ENCODE measurements around the gene IL2RA.
"Not testable (repeated sequence)": the region's sequence is repeated elsewhere in the genome, so short reads cannot be mapped to it uniquely, and the experiment has no call there.

IL2RA gene

DNA sequence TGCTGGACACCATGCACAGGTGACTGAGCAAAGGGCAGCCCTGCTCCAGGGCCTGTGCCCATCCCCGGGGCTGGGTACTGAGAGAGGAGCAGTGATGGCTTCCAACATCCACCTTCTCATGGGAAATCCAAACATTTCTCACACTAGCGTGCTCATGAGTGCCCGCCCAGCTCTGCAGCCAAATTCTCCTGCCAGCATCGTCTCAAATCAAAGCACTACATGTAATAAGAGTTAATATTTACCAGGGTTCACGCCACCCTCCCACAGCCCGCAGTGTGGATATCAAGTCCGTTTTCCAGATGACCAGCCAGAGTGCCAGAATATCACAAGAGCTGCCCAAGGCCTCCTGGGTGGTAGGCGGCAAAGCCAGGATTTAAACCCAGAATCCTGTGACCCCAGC is 96.9 kb downstream of the IL2RA start:
- Histone ChIP-seq H3K27me3 (ENCODE audit: control insufficient read depth, insufficient read depth, low read length) (no peaks in the 10 kb centered on the region), H3K36me3 (ENCODE audit: control insufficient read depth, insufficient read depth, low read length) (no peaks in the 10 kb centered on the region), H3K4me3 (ENCODE audit: low read depth, low read length) (no peak overlapping the region), H3K9me3 (ENCODE audit: control insufficient read depth, insufficient read depth, low read length) (no peaks in the 10 kb centered on the region), H3K4me1 (ENCODE audit: control insufficient read depth, insufficient read depth, low read length) (no peaks in the 10 kb centered on the region), H3K9ac (ENCODE audit: low read depth, low read length) (no peak overlapping the region)

DNA sequence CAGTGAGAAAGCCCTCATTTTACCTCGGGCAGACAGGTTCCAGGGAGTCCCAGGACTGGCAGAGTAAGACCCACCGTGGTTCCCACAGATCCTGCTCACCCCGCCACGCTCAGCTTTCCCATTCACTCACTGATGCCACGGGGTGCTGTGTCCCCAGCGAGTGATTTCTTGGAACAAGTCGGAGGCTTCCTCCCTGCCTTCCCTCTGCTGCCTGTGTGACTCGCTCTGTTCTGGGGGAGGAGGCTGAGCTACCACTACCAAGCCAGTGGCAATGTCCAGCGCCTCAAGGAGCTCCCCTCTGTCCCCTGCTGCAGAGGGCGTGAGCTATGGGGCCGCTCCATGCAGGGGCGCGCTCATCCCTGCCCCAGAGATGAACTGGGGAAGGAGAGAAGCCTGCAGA is 97.4 kb downstream of the IL2RA start:
- Histone ChIP-seq H3K9me3 (ENCODE audit: control insufficient read depth, insufficient read depth, low read length) (no peaks in the 10 kb centered on the region), H3K9ac (ENCODE audit: low read depth, low read length) (no peak overlapping the region), H3K4me3 (ENCODE audit: low read depth, low read length) (no peak overlapping the region), H3K27me3 (ENCODE audit: control insufficient read depth, insufficient read depth, low read length) (no peaks in the 10 kb centered on the region), H3K4me1 (ENCODE audit: control insufficient read depth, insufficient read depth, low read length) (no peaks in the 10 kb centered on the region), H3K36me3 (ENCODE audit: control insufficient read depth, insufficient read depth, low read length) (no peaks in the 10 kb centered on the region)

DNA sequence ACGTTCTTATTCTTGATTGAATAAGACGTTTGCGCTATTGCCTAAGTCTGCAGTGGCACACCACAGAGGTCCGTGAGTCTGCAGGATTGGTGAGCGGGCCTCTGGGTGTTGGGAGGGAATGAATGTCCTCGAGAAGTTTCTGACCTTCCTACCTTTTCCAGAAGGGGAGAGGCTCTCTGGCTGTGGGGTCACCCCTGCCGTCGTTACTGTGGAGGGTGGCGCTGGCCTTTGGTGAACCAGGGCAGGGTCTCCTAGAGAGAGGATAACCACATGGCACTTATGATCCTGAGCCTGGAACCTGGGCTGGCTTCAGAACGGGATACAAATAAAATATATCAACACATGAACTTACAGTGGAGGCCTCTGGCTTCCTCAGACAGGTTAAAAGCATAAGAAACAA is 98.6 kb downstream of the IL2RA start:
- Histone ChIP-seq H3K27me3 (ENCODE audit: control insufficient read depth, insufficient read depth, low read length) (no peaks in the 10 kb centered on the region), H3K4me1 (ENCODE audit: control insufficient read depth, insufficient read depth, low read length) (no peaks in the 10 kb centered on the region), H3K9ac (ENCODE audit: low read depth, low read length) (no peak overlapping the region), H3K9me3 (ENCODE audit: control insufficient read depth, insufficient read depth, low read length) (no peaks in the 10 kb centered on the region), H3K4me3 (ENCODE audit: low read depth, low read length) (no peak overlapping the region), H3K36me3 (ENCODE audit: control insufficient read depth, insufficient read depth, low read length) (no peaks in the 10 kb centered on the region)

DNA sequence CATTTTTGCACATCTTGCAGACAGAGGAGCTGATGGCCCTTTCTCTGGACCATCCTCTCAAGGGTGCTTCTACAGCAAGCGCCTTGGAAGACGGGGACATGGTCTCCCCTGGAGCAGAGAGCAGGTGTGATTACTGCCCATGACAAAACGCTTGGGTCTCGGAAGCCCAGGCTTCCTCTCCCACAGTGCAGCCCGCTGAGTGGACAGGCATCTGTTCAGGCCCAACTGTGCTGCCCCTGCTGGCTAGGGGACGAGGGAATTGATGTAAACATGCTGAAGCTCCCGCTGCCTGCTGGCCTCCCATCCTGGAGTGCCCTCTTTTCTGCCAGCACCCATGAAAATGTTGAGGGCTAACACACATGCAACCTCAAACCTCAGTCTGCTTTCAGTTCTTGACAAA is 99.1 kb downstream of the IL2RA start:
- Histone ChIP-seq H3K4me1 (ENCODE audit: control insufficient read depth, insufficient read depth, low read length) (no peaks in the 10 kb centered on the region), H3K27me3 (ENCODE audit: control insufficient read depth, insufficient read depth, low read length) (no peaks in the 10 kb centered on the region), H3K36me3 (ENCODE audit: control insufficient read depth, insufficient read depth, low read length) (no peaks in the 10 kb centered on the region), H3K4me3 (ENCODE audit: low read depth, low read length) (no peak overlapping the region), H3K9me3 (ENCODE audit: control insufficient read depth, insufficient read depth, low read length) (no peaks in the 10 kb centered on the region), H3K9ac (ENCODE audit: low read depth, low read length) (no peak overlapping the region)

DNA sequence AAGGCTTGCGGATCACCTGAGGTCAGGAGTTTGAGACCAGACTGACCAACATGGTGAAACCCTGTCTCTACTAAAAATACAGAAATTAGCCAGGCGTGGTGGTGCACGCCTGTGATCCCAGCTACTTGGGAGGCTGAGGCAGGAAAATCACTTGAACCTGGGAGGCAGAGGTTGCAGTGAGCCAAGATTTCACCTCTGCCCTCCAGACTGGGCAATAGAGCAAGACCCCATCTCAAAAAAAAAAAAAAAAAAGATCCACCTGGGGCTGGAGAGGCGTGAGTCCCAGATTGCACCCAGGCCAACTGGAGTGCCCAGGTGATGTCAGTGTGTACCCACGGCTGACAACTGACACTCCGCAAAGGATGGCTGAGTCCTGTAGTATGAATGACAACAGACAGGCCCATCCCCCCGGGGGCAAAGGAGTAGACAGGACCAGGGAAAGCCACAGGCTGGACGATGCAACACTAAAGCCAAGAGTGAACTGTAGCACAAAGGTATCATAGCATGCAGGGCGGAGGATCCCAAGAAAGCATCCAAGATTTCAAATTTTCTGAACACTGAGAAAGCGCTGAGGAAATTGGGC is 99.7 kb downstream of the IL2RA start:
- not testable (repeated sequence) for H3K27me3 ChIP-seq (ENCODE audit: control insufficient read depth, insufficient read depth, low read length); H3K9ac ChIP-seq (ENCODE audit: low read depth, low read length); H3K4me3 ChIP-seq (ENCODE audit: low read depth, low read length); H3K36me3 ChIP-seq (ENCODE audit: control insufficient read depth, insufficient read depth, low read length); H3K4me1 ChIP-seq (ENCODE audit: control insufficient read depth, insufficient read depth, low read length); H3K9me3 ChIP-seq (ENCODE audit: control insufficient read depth, insufficient read depth, low read length)

DNA sequence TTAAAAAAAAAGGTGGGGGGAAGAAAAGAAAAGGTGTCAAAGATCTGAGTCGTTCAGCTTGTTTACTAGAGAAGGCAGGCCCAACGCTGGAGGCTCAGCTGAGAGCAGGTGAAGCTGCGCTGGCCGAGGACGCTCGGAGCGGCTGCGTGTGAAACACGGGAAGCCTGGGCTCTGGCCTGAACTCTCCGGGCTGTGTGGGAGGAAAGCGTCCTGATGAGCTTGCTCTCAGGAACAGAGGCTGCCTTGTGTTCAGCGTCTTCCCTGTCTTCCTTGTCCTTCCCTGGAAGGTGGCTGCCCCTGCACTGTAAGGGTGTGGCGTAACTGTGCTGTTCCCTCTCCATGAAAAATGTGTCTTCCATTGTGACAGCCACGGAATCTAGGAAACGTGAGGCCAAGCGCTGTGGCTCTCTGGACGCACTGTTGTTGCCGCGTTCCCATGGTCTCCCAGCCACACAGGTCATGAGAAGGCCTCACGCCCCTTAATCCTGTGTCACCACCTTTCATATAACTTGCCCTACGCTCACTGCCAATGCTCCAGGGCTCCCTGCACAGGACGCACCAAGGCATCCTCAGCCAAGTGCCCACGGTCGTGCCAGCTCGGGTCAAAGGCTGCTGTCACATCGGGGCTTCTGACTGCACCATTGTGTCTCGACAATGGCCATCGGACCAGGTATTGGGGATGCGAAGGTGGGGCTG is 100.6 kb downstream of the IL2RA start:
- no peak overlapping the region for H3K9ac ChIP-seq (ENCODE audit: low read depth, low read length)
- H3K4me1 ChIP-seq (ENCODE audit: control insufficient read depth, insufficient read depth, low read length): no peaks in the 10 kb centered on the region
- H3K36me3 ChIP-seq (ENCODE audit: control insufficient read depth, insufficient read depth, low read length): no peaks in the 10 kb centered on the region
- no peak overlapping the region for H3K4me3 ChIP-seq (ENCODE audit: low read depth, low read length)
- no peaks in the 10 kb centered on the region for H3K27me3 ChIP-seq (ENCODE audit: control insufficient read depth, insufficient read depth, low read length)
- no peaks in the 10 kb centered on the region for H3K9me3 ChIP-seq (ENCODE audit: control insufficient read depth, insufficient read depth, low read length)

DNA sequence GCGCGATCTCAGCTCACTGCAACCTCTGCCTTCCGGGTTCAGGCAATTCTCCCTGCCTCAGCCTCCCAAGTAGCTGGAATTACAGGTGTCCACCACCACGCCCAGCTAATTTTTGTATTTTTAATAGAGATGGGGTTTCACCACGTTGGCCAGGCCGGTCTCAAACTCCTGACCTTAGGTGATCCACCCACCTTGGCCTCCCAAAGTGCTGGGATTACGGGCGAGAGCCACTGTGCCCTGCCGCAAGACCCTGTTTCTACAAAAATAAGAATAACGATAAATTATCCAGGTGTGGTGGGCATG is 101.2 kb downstream of the IL2RA start:
- H3K9me3 ChIP-seq (ENCODE audit: control insufficient read depth, insufficient read depth, low read length); H3K4me1 ChIP-seq (ENCODE audit: control insufficient read depth, insufficient read depth, low read length); H3K27me3 ChIP-seq (ENCODE audit: control insufficient read depth, insufficient read depth, low read length); H3K36me3 ChIP-seq (ENCODE audit: control insufficient read depth, insufficient read depth, low read length); H3K4me3 ChIP-seq (ENCODE audit: low read depth, low read length); H3K9ac ChIP-seq (ENCODE audit: low read depth, low read length): not testable (repeated sequence)

All from iPS-15b (cell line).